ENCODE measurements around the gene DDIT4. TPM values are rescaled to one million over a fixed set of nuclear protein-coding genes. Genes with fewer than 3 reads are reported as not detected.

The DDIT4 gene
- total and polyA plus RNA-seq, 9 of the 15 experiments (the other 6 are each of a cell fraction or from before 2014, with no cell fraction given): 8.2 to 675 (median 159) TPM

DNA sequence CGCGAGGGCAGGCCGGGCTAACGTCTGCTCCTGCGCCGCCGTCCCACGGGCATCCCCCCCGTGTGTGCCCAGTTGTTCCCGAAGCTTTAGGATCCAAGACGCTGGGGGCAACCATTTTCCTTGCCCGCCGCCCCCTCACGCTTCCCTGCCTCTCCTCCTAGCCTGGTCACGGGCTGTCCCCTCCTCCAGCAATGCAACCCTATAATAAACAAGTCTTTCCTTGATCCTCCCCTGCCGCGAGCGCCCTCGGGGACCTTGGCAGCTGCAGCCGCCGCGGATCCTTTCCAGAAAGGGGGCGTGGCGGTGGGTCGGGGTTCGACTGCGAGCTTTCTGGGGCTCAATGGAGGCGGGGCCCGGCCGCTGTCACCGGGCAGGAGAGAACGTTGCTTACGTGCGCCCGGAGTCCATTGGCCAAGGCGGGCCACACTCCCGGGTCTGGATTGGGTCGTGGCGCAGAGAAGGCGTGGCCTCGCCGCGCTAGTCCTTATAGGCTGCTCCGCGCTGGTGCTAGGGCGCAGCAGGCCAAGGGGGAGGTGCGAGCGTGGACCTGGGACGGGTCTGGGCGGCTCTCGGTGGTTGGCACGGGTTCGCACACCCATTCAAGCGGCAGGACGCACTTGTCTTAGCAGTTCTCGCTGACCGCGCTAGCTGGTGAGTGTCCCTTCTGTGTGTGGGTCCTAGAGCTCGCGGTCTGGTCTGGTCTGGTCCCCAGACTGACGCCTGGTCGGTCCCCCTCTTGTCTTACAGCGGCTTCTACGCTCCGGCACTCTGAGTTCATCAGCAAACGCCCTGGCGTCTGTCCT, at the start of gene DDIT4 (continued):
- TF ChIP-seq, protein P1, sequence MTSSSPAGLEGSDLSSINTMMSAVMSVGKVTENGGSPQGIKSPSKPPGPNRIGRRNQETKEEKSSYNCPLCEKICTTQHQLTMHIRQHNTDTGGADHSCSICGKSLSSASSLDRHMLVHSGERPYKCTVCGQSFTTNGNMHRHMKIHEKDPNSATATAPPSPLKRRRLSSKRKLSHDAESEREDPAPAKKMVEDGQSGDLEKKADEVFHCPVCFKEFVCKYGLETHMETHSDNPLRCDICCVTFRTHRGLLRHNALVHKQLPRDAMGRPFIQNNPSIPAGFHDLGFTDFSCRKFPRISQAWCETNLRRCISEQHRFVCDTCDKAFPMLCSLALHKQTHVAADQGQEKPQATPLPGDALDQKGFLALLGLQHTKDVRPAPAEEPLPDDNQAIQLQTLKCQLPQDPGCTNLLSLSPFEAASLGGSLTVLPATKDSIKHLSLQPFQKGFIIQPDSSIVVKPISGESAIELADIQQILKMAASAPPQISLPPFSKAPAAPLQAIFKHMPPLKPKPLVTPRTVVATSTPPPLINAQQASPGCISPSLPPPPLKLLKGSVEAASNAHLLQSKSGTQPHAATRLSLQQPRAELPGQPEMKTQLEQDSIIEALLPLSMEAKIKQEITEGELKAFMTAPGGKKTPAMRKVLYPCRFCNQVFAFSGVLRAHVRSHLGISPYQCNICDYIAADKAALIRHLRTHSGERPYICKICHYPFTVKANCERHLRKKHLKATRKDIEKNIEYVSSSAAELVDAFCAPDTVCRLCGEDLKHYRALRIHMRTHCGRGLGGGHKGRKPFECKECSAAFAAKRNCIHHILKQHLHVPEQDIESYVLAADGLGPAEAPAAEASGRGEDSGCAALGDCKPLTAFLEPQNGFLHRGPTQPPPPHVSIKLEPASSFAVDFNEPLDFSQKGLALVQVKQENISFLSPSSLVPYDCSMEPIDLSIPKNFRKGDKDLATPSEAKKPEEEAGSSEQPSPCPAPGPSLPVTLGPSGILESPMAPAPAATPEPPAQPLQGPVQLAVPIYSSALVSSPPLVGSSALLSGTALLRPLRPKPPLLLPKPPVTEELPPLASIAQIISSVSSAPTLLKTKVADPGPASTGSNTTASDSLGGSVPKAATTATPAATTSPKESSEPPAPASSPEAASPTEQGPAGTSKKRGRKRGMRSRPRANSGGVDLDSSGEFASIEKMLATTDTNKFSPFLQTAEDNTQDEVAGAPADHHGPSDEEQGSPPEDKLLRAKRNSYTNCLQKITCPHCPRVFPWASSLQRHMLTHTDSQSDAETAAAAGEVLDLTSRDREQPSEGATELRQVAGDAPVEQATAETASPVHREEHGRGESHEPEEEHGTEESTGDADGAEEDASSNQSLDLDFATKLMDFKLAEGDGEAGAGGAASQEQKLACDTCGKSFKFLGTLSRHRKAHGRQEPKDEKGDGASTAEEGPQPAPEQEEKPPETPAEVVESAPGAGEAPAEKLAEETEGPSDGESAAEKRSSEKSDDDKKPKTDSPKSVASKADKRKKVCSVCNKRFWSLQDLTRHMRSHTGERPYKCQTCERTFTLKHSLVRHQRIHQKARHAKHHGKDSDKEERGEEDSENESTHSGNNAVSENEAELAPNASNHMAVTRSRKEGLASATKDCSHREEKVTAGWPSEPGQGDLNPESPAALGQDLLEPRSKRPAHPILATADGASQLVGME (CRISPR knock-in tag; IDR thresholded peaks at IDR 0.05): peak; percentile 93
- TF ChIP-seq, protein P2, sequence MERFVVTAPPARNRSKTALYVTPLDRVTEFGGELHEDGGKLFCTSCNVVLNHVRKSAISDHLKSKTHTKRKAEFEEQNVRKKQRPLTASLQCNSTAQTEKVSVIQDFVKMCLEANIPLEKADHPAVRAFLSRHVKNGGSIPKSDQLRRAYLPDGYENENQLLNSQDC (CRISPR knock-in tag; IDR thresholded peaks at IDR 0.05): peak; percentile 90
- peak; percentile 98 for TF ChIP-seq HMGN3 (IDR thresholded peaks at IDR 0.05; ENCODE audit: borderline replicate concordance, extremely low read depth, insufficient read length, low read depth, low read length)
- TF ChIP-seq TAF9B (IDR thresholded peaks at IDR 0.05; ENCODE audit: partially characterized antibody): no peak
- peak; percentile 70 for TF ChIP-seq ZNF354B (CRISPR knock-in tag; IDR thresholded peaks at IDR 0.05)
- TF ChIP-seq SMARCC2 (IDR thresholded peaks at IDR 0.05; ENCODE audit: low read depth): no peak
- peak; percentile 93 for TF ChIP-seq TAF7 (tag; IDR thresholded peaks at IDR 0.05)
- peak; percentile 98 for TF ChIP-seq SMAD1 (IDR thresholded peaks at IDR 0.05; ENCODE audit: low read depth, low read length, partially characterized antibody)
- peak; percentile 98 for TF ChIP-seq ZNF830 (CRISPR knock-in tag; IDR thresholded peaks at IDR 0.05)
- TF ChIP-seq, protein P3, sequence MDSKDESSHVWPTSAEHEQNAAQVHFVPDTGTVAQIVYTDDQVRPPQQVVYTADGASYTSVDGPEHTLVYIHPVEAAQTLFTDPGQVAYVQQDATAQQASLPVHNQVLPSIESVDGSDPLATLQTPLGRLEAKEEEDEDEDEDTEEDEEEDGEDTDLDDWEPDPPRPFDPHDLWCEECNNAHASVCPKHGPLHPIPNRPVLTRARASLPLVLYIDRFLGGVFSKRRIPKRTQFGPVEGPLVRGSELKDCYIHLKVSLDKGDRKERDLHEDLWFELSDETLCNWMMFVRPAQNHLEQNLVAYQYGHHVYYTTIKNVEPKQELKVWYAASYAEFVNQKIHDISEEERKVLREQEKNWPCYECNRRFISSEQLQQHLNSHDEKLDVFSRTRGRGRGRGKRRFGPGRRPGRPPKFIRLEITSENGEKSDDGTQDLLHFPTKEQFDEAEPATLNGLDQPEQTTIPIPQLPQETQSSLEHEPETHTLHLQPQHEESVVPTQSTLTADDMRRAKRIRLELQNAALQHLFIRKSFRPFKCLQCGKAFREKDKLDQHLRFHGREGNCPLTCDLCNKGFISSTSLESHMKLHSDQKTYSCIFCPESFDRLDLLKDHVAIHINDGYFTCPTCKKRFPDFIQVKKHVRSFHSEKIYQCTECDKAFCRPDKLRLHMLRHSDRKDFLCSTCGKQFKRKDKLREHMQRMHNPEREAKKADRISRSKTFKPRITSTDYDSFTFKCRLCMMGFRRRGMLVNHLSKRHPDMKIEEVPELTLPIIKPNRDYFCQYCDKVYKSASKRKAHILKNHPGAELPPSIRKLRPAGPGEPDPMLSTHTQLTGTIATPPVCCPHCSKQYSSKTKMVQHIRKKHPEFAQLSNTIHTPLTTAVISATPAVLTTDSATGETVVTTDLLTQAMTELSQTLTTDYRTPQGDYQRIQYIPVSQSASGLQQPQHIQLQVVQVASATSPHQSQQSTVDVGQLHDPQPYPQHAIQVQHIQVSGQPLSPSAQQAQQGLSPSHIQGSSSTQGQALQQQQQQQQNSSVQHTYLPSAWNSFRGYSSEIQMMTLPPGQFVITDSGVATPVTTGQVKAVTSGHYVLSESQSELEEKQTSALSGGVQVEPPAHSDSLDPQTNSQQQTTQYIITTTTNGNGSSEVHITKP (IDR thresholded peaks at IDR 0.05; ENCODE audit: partially characterized antibody): no peak
- TF ChIP-seq ELF2 (CRISPR knock-in tag; IDR thresholded peaks at IDR 0.05): peak; percentile 79
- TF ChIP-seq RHOXF2B (CRISPR knock-in tag; conservative IDR thresholded peaks at IDR 0.05): peak; percentile 98
- TF ChIP-seq, protein P4, sequence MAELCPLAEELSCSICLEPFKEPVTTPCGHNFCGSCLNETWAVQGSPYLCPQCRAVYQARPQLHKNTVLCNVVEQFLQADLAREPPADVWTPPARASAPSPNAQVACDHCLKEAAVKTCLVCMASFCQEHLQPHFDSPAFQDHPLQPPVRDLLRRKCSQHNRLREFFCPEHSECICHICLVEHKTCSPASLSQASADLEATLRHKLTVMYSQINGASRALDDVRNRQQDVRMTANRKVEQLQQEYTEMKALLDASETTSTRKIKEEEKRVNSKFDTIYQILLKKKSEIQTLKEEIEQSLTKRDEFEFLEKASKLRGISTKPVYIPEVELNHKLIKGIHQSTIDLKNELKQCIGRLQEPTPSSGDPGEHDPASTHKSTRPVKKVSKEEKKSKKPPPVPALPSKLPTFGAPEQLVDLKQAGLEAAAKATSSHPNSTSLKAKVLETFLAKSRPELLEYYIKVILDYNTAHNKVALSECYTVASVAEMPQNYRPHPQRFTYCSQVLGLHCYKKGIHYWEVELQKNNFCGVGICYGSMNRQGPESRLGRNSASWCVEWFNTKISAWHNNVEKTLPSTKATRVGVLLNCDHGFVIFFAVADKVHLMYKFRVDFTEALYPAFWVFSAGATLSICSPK (IDR thresholded peaks at IDR 0.05; ENCODE audit: borderline replicate concordance): no peak
- peak; percentile 17; the same call in 1 of the 2 replicates for TF ChIP-seq TRIM28 (IDR thresholded peaks at IDR 0.05)
- TF ChIP-seq SREBF1 (IDR thresholded peaks at IDR 0.05; ENCODE audit: borderline replicate concordance, low read depth, low read length): 0 out of 2 replicates have a peak, but pooled peaks have one; percentile 61
- peak; percentile 99 for TF ChIP-seq PHB (CRISPR knock-in tag; IDR thresholded peaks at IDR 0.05)
